Activated CD8-positive, alpha-beta memory T cell treated with anti-CD3 and anti-CD28 coated beads for 4 hours (primary cell): Measurements from ENCODE around the gene PRICKLE4.
"Not testable (repeated sequence)": the region's sequence is repeated elsewhere in the genome, so short reads cannot be mapped to it uniquely, and the experiment has no call there.

Experiments used
- DNase-seq, 2 donors: peaks; one replicate each; pipeline ENCODE4 v3.0.0-alpha.2; 2020; ENCODE audit warnings: low read depth in 2 of 2

The PRICKLE4 gene

DNA sequence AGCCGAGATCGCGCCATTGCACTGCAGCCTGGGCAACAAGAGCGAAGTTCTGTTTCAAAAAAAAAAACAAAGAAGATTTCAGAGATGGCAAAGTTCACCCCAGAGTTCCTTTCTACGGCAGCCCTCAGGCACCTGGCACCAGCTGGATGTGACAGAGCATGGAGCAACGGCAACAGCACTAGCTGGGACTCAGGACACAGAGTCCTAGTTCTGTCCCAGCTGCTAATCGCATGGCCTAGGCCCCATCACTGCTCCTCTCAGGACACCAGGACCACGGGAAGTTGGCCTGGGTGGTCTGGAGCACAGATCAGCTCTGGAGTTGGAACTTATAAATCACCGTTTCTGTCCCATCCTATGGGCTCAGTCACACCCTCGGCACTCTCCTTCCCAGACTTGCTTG lies 34.5 kb upstream of the PRICKLE4 start:
- no peak for DNase-seq

DNA sequence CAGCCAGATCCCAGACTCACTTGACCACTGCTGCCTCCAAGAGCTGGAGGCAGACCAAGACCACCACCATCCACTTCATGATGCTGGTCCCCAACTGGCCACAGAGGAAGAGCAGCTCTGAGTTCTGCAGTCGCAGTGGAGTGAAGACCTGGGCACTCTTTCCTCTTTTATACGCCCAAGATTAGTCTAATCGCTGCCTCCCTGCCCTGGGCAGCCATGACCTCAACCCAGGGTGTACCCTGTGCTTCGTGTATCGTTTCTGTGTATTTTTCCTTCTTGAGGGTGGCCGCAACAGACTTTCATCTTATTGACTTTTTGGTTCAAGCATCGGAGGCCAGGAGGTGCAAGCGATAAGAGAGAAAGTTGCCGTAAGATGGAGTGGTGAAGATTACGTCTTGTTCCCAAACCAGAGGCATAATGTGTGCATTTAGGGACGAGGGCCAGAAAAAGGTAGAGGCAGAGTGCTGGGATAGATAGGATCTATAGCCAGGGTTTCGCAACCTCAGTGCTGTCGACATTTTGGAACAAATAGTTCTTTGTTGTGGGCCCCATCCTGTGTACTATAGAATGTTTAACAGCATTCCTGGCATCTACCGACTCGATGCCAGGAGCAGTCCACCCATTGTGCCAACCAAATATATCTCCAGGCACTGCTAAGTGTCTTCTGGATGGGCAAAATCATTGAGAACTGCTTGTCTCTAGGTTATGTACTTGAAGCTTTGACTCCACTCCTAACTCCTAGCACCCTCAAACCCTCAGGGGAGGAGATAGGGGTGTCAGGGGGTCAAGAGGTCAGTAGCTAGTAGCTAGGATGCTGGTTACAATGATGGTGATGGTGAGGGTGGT lies 33.1 kb upstream of the PRICKLE4 start, which contains the start of gene PGC:
PGC (minus strand) TSS at position 142 of the 846 bp plus-strand sequence; CDS start at position 79, 63 bp downstream.
- no peak for DNase-seq

DNA sequence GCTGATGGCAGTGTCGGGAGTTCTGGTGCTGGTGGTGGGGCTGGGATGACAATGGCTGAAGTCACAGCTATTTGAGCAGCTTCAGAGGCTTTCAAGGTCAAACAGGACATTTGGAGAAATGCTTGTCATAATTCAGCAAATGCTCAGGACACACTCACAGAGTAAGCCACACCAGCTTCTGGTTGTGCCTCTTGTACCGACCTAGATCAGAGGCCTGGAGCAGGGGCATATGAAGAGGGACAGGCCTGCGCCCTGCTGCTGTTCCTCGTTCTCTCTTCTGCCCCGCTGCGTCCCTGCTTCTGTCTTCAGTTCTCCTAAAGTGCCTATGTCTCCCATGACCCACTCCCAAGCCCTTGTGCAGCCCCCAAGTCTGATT lies 32.5 kb upstream of the PRICKLE4 start:
- DNase-seq, result no peak

DNA sequence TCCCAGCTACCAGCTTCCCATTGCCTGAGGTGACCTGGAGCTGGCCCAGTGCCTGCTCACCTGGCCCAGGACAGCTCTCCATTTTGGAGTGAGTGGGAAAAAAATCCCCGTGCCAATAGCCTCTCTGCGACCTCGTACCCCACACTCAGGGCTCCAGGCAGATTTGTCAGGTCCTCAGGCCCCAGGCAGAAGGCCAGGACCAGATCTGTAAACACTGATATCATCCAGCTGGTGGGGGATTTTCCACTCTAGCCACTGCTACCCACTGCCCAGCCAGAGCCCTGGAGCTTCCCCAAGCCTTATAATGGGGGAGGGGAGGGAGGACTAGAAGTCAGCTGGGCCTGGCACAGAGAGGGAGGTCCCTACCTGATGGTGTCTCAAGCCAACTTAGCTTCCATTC lies 32.0 kb upstream of the PRICKLE4 start:
- DNase-seq, result no peak

DNA sequence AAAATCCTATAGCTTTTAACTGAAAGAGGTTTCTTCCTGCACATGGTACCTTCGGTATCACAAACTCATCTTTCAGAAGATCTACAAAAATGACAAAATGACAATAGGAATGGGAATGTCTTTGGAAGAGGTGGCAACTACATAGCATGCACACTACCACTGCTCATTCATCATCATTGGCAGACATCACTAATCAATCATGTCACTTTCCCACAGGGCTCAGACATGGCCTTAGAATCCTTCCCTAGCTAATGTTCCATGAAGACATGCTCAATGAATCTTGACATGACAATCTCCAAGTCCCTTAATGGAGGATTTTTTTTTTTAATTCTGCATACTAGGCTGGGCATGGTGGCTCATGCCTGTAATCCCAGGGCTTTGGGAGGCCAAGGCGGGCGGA lies 30.2 kb upstream of the PRICKLE4 start:
- DNase-seq, result no peak

DNA sequence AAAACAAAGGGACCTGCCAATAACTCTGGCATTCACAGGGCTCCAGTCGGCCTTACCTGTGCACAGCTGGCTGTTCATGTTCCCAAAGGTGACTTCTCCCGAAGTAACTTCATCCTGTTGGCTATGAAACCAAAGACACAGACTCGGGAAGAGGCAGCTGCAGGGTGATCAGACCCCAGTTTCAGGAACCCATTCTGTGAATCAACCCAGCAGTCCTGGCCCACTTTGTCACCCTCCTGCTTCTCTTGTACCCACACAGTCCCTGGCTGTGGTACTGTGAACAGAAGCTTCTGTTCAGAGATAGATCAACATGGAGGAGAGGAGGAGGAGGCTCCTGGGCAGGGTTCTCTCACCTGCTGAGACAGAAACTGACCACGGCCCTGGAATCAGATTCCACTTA lies 24.7 kb upstream of the PRICKLE4 start:
- DNase-seq, result no peak

DNA sequence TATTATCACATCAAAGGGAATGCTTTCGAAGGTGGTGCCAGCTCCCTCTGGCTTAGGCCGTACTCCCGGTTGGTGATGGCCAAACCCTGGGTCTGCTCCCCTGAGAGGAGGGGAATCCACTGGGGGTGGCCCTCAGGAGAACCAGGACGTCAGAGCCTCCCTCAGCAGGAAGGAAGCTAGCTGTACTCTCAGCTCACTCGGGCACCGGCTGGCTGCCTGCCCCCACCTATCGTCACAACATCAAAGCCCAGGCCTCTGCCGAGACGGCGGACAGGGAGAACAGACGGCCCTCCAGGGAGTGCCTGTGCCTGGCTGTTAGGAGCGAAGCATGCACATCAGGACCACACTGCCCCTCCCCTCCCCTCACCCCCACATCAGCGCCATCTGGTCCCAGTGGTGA lies 24.2 kb upstream of the PRICKLE4 start:
- DNase-seq, result no peak

DNA sequence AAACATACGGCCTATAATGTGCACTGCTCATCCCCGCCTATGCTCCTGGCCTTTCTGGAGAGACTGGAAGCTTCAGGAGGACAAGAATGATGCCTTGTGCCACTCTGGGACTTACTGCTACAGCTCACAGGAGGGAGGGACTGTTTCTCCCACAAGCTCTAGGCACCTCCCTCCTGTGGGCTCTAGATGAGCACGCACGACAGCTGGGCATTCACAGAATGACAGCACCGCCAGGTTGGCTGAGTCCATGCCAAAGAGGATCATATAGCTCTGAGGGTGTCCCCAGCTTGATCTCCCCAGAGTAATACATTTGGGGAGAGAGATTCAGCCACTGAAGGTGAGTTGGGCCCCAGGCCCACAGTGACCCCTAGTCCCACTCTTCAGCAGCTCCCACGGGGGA lies 23.3 kb upstream of the PRICKLE4 start:
- DNase-seq, result no peak

DNA sequence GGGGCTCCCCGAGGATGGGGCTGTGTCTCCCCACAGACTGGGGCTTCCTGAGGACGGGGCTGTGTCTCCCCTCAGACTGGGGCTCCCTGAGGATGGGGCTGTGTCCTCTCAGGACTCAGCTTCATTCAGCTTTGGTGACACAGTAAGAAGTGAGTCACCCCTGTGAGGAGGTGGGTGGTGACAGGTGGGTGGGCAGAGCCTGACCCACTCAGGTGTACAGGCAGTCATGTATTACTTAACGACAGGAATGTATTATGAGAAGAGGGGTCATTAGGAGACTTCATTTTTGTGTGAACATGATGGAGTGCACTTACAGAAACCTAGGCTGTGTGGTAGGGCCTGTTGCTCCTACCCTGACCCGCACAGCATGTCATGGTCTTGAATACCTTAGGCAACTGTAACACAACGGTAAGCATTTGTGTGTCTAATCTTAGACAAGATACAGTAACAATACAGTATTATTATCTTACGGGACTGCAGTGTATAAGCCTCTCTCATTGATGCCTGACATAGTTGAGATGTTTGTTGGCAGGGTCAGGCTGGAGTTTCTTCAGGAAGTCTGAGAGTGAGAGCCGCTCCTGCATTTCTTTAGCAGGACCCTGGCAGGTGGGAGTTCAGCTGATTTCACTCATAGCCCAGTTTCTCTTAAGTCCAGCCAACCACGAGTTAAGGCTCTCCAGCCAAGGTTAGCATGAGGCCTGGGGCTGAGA lies 22.5 kb upstream of the PRICKLE4 start:
- DNase-seq, result no peak

DNA sequence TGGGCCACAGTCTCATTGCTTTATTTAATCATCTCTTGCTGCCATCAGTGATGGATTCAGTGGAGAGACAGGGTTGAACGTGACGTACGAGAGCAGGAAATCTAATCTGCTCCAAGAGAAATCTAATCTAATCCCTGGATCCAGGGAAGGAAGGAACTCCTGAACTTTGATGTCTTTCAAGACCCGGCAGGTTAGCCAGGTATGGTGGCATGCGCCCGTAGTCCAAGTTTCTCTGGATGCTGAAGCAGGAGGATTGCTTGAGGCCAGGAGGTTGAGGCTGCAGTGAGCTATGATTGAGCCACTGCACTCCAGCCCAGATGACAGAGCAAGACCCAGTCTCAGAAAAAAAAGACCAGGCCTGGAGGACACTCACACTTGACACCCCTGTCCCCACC lies 21.9 kb upstream of the PRICKLE4 start:
- no peak for DNase-seq

DNA sequence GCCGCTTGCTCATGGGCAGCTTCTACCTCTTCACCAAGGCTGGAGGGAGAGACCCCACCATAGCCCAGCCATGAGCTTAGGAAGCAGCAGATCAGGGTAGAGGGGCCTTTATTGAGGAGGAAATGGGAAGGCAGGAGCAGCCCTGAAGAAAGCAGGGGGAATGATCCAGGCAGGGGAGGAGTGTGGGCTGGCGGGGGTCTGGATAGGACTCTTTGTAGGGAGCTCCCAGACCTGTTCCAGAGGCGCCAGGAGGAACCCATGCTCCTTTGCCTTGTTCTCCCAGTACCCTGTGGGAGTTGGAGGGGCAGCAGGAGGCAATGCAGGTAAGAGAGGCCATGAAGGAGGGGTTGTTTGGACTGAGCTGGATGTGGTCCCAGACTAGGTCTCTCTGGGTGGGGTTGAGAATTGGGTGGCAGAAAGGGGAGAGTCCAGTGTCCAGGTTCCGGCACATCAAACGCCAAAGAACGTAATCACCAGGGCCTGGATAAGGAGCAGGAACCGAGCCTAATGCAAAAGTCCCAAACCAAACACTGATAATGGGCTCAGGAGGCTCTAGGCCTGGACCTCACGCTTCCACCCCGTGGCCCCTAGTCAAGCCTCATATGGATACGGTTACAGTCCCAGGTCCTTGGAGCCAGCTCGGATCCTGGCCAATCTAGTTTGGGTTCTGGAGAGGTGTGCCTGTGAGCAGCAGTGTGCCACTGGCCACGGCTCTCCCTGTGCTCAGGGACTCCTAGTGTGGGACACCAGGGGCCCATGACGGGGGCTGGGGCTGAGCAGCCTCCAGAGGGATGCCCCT lies 21.3 kb upstream of the PRICKLE4 start:
- DNase-seq, result no peak

DNA sequence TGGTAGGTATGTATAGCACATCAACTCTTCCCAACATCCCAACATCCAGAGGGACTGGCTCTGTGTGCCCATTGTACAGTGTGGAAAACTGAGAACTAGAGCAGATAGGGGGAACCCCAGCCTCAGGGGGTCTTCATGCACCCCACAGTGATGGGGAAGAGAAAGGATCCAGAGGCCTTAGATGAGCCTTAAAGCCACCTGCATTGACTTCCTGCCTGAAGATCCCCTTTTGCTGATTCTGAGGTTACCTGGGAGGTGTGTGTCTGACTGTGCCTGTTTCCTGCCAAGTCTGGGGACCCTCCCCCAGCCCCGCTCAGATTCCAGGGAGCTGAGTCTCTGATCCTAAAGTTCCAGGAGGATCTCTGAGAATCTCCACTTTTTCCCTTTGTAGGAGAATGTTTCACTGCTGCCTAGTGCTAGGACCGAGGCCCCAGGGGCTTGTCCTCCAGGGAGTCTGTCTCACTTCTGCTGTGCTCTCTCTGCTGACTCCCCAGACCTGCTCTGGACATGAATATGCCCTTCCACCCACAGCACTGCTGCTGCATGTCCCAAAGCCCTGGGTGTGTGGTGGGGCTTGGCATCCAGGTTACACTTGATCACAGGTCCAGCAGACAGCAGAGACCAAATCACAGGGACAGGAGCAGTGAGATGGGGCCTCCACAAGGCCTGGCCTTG lies 20.5 kb upstream of the PRICKLE4 start:
- DNase-seq, result no peak

DNA sequence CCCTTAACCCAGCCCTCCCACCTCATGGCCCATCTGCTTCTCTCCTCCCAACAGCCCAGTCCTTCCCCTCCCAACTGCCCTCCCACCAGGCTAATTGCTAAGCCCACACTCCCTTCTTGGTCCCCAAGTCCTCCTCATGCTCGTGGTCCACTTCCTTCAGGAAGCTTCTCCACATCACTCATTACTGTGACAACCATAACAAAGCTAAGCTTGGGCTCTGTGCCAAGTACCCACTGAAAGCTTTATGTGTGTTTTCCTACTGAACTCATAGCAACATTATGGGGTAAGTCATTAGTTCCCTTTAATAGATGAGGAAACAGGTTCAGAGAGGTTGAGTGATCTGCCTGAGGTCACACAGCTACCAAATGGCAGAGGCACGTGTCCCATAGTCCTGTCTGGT lies 17.1 kb upstream of the PRICKLE4 start:
- no peak for DNase-seq

DNA sequence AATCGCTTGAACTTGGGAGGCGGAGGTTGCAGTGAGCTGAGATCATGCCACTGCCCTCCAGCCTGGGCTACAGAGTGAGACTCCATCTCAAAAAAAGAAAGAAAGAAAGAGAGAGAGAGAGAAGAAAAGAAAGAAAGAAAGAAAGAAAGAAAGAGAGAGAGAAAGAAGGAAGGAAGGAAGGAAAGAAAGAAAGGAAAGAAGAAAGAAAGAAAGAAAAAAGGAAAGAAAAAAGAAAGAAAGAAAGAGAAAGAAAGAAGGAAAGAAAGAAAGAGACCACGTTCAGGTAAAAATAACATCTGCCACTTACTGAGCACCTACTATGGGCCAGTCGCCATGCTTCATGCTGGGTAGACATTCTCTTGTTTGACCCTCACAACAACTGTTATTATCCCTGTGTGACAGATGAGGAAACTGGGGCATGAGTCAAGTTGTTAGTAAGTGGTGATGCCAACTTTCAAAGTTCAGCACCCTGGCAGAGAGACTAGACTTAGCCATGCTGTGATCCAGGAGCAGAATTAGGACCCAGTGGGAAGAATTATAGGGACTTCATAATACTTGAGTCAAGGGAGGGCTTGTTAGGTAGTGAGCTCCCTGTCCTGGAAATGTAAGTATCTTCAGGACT lies 14.4 kb upstream of the PRICKLE4 start:
- not testable (repeated sequence) for DNase-seq

DNA sequence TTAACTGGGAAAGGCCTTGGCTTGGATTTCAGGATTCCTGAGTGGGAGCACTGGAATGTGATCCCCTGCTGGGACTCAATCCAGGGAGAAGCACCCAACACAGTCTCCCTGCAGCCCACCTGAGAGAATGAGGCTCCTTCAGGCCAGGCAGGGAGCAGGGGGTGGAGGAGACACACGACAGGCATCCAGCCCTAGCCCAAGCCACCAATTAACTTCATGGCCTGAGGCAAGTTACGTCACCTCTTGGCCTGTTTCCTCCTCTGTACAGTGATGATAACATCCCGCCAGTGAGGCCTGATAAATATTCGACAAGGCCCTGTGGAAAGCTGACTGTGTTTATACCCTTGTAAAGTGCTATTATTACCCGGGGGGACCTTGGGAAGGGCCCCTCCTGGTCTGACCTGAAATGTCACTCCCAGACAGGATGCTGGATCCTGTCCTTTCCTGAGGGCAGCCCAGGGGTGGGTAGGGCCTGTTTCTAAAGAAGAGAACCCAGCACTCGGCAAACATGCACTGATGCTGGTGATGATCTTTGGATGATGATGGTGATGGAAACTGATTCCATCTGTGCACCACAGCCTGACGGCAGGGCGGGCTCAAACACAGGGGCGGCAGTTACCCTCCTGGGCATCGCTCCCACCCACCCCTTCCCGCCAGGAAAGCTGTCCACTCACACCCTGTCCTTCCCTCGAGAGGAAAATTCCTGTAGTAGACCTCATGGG lies 13.3 kb upstream of the PRICKLE4 start:
- no peak for DNase-seq

DNA sequence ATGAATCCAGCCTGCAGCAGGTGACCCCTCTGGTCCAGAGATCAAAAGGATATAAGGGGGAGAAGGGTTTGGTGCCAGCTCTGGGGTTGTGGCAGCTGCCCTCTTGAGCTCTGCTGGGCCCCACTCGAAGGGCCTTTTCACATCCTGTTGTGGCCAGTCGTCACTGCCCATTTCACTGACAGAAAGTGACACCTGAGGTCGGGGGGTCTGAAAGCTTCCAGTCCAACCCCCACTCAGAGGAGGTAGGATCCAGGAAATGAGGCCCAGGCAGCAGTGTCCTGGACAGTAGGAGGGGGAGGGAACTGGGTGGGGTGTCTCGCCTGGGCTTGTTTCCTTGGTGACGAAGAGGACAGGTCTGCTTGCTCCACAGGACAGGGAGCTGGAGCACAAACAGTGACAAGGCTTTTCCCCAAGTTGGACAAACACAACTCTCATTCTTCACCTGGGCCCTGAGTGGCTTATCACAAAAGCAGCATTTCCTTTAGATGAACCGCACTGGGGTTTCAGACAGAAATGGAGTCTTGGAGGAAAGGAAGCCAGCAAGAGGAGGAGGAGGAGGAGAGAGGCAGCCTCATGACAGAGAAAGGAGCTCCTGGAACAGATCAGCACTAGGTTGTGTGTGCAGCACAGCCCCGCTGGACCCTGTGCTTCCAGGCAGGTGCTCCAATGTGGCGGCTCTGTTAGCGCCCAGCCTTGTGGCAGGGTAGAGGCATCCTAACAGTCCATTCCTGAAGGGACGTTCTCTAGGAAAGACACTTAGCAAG lies 11.9 kb upstream of the PRICKLE4 start:
- DNase-seq, result no peak

DNA sequence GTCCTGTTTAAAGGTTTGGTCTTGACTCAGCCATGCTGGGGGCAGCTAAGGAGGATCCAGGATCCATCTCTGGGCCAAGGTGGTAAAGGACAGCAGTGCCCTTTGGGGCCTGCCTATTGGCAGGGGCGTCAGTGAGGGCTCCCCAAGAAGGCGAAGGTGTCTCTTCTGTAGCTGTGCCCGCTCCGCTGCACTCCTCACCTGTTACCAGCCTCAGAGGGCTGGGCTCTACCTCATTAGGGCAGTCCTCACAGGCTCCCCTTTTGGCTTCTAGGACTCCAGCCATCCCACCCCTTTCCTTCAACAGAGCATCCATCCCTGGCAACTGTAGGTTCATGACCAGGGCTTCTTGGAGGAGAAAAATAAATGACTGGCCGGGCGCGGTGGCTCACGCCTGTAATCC lies 11.2 kb upstream of the PRICKLE4 start:
- no peak for DNase-seq

DNA sequence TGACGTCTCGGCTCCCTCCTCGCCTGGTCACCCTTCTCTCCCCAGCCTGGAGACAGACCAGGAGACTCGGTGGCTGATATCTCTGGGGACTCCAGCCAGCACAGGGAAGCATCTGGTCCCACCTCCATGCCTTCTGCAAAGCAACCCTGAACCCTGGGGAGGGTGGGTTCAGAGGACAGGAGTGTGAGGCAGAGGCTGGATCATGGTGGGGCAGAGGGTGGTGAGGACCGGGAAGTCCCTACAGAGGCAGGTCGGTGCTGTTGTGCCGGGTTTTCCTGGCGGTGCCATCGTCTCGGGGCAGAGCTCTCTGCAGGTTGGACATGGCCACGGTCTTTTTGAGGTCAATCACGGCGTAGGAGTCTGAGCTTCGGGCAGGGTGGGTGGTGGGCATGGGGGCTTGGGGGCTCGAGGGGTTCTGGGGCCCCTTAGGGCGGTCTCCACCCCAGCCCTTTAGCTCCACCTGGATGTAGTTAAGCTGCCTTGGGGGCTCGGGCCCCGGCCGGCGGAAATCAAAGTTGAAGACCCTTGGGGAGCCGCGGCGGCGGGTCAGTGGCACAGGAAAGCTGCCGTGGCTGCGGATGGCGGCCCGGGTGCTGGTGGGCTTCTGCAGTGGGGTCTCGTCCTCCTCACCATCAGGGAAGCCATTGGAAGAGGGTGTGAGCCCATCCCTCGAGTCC lies 10.1 kb upstream of the PRICKLE4 start:
- no peak for DNase-seq
